ENCODE measurements around the gene PRKCE. TPM values are rescaled to one million over a fixed set of nuclear protein-coding genes. Genes with fewer than 3 reads are reported as not detected.

Gene PRKCE
- total RNA-seq, 4 donors from 2014 or later: 20.0 to 29.7 (median 25.2) TPM

DNA sequence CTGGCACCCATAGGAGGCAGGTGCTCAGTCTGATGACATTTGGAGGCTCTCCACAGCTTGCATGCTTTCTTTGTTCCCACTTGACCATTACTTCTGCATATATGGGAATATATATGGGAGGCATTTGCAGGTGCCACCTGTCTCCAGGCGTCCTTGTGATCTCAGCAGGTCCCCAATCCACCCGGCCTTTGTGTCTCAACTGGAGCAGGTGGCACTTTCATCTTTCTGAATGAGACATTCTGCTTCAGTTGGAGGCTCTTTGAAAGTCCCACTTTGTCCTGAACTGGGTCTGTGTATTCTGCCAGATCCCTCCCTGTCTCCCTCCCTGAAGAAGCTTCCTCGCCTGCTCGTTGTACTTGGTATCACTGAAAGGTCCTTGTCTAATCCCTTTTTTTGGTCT is 327.6 kb downstream of the PRKCE start:
- no peak overlapping the region for H3K4me3 ChIP-seq
- DNase-seq: no peak
- H3K27ac ChIP-seq: no peak overlapping the region
- H3K27me3 ChIP-seq: no peaks in the 10 kb centered on the region
- no peaks in the 10 kb centered on the region for H3K36me3 ChIP-seq
- no peaks in the 10 kb centered on the region for H3K9me3 ChIP-seq
- TF ChIP-seq, protein P1, sequence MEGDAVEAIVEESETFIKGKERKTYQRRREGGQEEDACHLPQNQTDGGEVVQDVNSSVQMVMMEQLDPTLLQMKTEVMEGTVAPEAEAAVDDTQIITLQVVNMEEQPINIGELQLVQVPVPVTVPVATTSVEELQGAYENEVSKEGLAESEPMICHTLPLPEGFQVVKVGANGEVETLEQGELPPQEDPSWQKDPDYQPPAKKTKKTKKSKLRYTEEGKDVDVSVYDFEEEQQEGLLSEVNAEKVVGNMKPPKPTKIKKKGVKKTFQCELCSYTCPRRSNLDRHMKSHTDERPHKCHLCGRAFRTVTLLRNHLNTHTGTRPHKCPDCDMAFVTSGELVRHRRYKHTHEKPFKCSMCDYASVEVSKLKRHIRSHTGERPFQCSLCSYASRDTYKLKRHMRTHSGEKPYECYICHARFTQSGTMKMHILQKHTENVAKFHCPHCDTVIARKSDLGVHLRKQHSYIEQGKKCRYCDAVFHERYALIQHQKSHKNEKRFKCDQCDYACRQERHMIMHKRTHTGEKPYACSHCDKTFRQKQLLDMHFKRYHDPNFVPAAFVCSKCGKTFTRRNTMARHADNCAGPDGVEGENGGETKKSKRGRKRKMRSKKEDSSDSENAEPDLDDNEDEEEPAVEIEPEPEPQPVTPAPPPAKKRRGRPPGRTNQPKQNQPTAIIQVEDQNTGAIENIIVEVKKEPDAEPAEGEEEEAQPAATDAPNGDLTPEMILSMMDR (IDR thresholded peaks at IDR 0.05): no peak
- no peak for TF ChIP-seq POLR2A (IDR thresholded peaks at IDR 0.05)
- no peaks in the 10 kb centered on the region for H3K4me1 ChIP-seq

DNA sequence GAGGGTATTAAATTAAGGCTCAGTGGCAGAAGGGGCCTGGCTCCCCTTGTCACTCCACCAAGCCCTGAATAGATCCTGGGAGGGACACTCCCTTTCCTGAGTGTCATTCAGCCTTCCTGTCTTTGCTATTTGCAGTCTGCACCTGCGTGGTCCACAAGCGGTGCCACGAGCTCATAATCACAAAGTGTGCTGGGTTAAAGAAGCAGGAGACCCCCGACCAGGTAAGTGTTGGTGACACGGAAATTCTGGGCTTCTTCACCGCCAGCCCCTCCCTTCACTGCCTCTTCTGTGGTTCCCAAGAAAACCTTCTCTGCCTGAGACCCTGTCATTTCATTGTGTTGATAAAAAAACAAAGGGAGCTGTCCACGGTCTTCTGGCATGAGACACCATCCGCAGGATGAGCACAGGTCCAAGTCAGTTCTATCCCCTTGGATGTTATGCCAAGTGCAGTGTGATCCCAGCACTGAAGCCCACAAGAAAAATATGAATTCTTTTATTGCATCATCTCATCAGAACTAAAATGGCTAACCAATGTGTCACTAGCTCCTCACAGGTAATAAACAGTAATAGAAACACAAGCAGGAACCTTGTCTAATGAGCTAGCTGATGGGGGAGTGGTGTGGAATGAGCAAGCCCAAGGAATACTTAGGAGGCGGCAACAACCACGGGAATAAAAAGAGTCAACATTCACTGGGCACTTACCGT is 328.8 kb downstream of the PRKCE start:
- Histone ChIP-seq H3K27ac (no peak overlapping the region), H3K9me3 (no peaks in the 10 kb centered on the region), H3K4me1 (no peaks in the 10 kb centered on the region), H3K36me3 (no peaks in the 10 kb centered on the region), H3K27me3 (no peaks in the 10 kb centered on the region), H3K4me3 (no peak overlapping the region)
- TF ChIP-seq, protein P1 (IDR thresholded peaks at IDR 0.05): no peak
- no peak for DNase-seq

DNA sequence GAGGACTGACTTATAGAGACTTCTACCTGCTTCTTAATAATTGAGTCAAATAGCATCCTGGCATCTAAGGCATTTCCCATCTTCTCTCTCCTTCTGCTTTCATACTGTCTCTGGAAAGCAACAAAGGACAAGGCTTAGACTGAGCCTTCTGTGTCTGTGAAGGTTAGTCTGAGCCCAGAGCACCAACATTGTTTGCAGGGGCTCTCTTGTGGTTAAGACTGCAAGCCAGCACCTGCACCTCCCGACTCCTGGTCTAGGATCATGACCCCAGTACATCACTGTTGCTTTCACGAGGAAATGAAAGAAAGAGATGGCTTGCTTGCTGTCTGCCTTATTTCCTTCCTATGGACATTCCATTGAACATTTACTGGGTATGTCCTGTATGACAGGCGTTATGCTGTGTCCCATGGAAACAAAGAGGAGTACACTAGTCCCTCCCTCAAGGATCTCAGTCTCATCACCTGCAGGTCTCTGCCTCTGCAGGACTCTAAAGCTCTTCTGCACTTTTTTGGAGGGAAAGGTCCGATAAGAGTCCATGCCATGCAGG is 330.0 kb downstream of the PRKCE start:
- no peak for TF ChIP-seq POLR2A (IDR thresholded peaks at IDR 0.05)
- TF ChIP-seq, protein P1 (IDR thresholded peaks at IDR 0.05): no peak
- H3K9me3 ChIP-seq: no peaks in the 10 kb centered on the region
- no peak for DNase-seq
- H3K4me3 ChIP-seq: no peak overlapping the region
- H3K27me3 ChIP-seq: no peaks in the 10 kb centered on the region
- no peaks in the 10 kb centered on the region for H3K4me1 ChIP-seq
- H3K36me3 ChIP-seq: no peaks in the 10 kb centered on the region
- no peak overlapping the region for H3K27ac ChIP-seq

DNA sequence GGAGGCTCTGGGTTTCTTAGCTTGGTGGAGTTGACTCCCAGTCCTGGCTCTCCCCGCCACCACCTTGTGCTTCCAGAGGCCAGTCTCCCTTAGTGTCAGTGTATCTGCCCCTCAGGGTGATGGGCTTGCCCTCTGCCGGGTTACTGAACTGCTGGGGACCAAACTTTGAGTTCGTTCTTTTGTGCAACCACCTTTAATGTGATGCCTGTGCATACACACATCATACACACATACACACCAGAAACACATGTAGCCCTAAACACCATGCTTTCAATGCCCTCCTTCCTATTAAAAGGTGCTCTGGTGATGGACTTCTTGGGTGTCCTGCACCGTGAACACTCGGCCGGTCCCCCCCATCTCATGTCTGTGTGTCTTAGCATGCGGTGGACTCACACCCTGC is 330.6 kb downstream of the PRKCE start:
- H3K27me3 ChIP-seq: no peaks in the 10 kb centered on the region
- H3K36me3 ChIP-seq: no peaks in the 10 kb centered on the region
- TF ChIP-seq POLR2A (IDR thresholded peaks at IDR 0.05): no peak
- TF ChIP-seq, protein P1 (IDR thresholded peaks at IDR 0.05): no peak
- no peak overlapping the region for H3K27ac ChIP-seq
- no peak for DNase-seq
- no peaks in the 10 kb centered on the region for H3K9me3 ChIP-seq
- H3K4me1 ChIP-seq: no peaks in the 10 kb centered on the region
- no peak overlapping the region for H3K4me3 ChIP-seq

DNA sequence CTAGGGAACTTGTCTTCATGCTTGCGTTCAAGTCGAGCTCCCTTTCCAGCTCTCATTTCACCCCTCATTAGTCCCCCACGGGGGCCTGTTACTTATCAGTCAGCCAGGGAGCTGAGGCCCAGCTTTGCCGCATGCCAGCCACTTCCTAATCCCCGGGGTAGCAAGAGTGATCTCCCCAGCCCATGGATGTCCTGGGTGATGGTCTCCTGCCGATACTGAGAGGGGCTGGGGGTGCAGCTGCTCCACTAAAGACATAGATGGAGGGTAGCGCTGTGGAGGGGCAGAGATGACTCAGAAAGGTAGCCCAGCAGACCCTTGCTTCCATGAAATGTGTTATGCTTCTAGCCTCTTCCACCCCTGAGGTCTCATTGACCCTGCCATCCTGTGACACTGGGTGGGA is 331.7 kb downstream of the PRKCE start:
- Histone ChIP-seq H3K9me3 (no peaks in the 10 kb centered on the region), H3K4me1 (no peaks in the 10 kb centered on the region), H3K4me3 (no peak overlapping the region), H3K27ac (no peak overlapping the region), H3K36me3 (no peaks in the 10 kb centered on the region), H3K27me3 (no peaks in the 10 kb centered on the region)
- no peak for TF ChIP-seq POLR2A (IDR thresholded peaks at IDR 0.05)
- TF ChIP-seq, protein P1 (IDR thresholded peaks at IDR 0.05): no peak
- no peak for DNase-seq
